Gastroesophageal sphincter (tissue), 4 donors: ENCODE measurements around the gene GLI3. TPM values are rescaled to one million over a fixed set of nuclear protein-coding genes. Genes with fewer than 3 reads are reported as not detected.

Source experiments
- ATAC-seq: fragments of 150-250 bp; one replicate; pipeline ENCODE4 v1.9.1; 2016; ENCODE audit warnings: mild to moderate bottlenecking, moderate library complexity
- H3K27ac ChIP-seq, 4 donors: fragments of 200-600 bp; sonication (generic) in 3 of 4; 1 replicate in 3 of 4; 2 replicates in 1 of 4; pipeline ENCODE4 v1.5.1; 2016 to 2019
- H3K27me3 ChIP-seq: fragments of 200-600 bp; sonication (generic); one replicate; pipeline ENCODE4 v1.5.1; 2019
- H3K36me3 ChIP-seq, 2 donors: fragments of 200-600 bp; sonication (generic); one replicate each; pipeline ENCODE4 v1.5.1; 2019; ENCODE audit warnings: control low read depth in 1 of 2
- H3K4me1 ChIP-seq, 3 donors: fragments of 200-600 bp; sonication (generic); 1 replicate in 2 of 3; 2 replicates in 1 of 3; pipeline ENCODE4 v1.5.1; 2016 to 2019; ENCODE audit warnings: control low read depth in 2 of 3
- H3K4me3 ChIP-seq, 2 donors: fragments of 200-600 bp; sonication (generic); one replicate each; pipeline ENCODE4 v1.5.1; 2019; ENCODE audit warnings: mild to moderate bottlenecking in 1 of 2, moderate library complexity in 1 of 2
- H3K9me3 ChIP-seq, 3 donors: fragments of 200-600 bp; sonication (generic); one replicate each; pipeline ENCODE4 v1.5.1; 2017 to 2019; ENCODE audit warnings: control low read depth in 2 of 3
- CTCF ChIP-seq, 4 experiments: fragments of 200-600 bp in 2 of 4; fragments of 450-650 bp in 2 of 4; sonication (generic) in 1 of 4; IDR thresholded peaks; one replicate each; pipeline ENCODE4 v1.5.1; 2017 to 2019; ENCODE audit warnings: antibody characterized with exemption in 4 of 4, mild to moderate bottlenecking in 2 of 4, moderate library complexity in 2 of 4
- EP300 ChIP-seq: sonication (generic); formaldehyde crosslinking; IDR thresholded peaks from one replicate; pipeline ENCODE4 v1.6.1; 2017; ENCODE audit warnings: antibody characterized with exemption, mild to moderate bottlenecking
- POLR2A ChIP-seq, 2 donors: fragments of 450-650 bp; IDR thresholded peaks; one replicate each; pipeline ENCODE4 v1.6.1; 2017; ENCODE audit warnings: antibody characterized with exemption in 2 of 2, mild to moderate bottlenecking in 2 of 2, moderate library complexity in 1 of 2
- POLR2AphosphoS5 ChIP-seq: sonication (generic); formaldehyde crosslinking; IDR thresholded peaks from one replicate; pipeline ENCODE4 v1.6.1; 2017; ENCODE audit warnings: antibody characterized with exemption
- WGBS, 2 donors: methylation state at CpG; one replicate each; pipeline ENCODE4 v1.1.5; 2018; ENCODE audit warnings: low coverage in 1 of 2; 5-methylcytosine and 5-hydroxymethylcytosine counted together
- total RNA-seq, 4 donors: library from RNA; depleted of rRNA; stranded (reverse); fragments of >200 nt; gene quantifications; one replicate each; pipeline ENCODE4 v1.1.0, GENCODE V29; 2016

GLI3 gene
- total RNA-seq, 4 donors from 2014 or later = 7.3 to 18.2 (median 12.6) TPM

GRCh38 chr7:42082144-42082543 lies 154.9 kb downstream of the GLI3 start:
- TF ChIP-seq EP300 (no peak), POLR2AphosphoS5 (no peak), POLR2A (IDR thresholded peaks at IDR 0.05) (no peak), CTCF (IDR thresholded peaks at IDR 0.05) (no peak)
- WGBS, 2 donors = 48 to 62% methylated on average over 3 to 6 of the region's 8 CpGs

GRCh38 chr7:42081671-42082070 lies 155.3 kb downstream of the GLI3 start:
- H3K27me3 ChIP-seq = no peaks in the 10 kb centered on the region
- no peaks in the 10 kb centered on the region for H3K9me3 ChIP-seq
- TF ChIP-seq CTCF (IDR thresholded peaks at IDR 0.05) (no peak), EP300 (no peak), POLR2AphosphoS5 (no peak), POLR2A (IDR thresholded peaks at IDR 0.05) (no peak)
- H3K4me1 ChIP-seq = peaks cover 0 to 36% (median 6%) of the 10 kb centered on the region in 3 donors
- no peak overlapping the region for H3K4me3 ChIP-seq
- no peak overlapping the region for H3K27ac ChIP-seq
- no peak for ATAC-seq
- WGBS, 2 donors = 55 to 71% methylated on average over 2 of the region's 2 CpGs
- no peaks in the 10 kb centered on the region for H3K36me3 ChIP-seq

More at GRCh38 chr7:42082144-42082543, 154.9 kb downstream of the GLI3 start:
- no peaks in the 10 kb centered on the region for H3K9me3 ChIP-seq
- H3K4me3 ChIP-seq = no peak overlapping the region
- ATAC-seq = no peak
- H3K27ac ChIP-seq = no peak overlapping the region
- H3K4me1 ChIP-seq = peaks cover 0 to 36% (median 3%) of the 10 kb centered on the region in 3 donors
- H3K27me3 ChIP-seq = no peaks in the 10 kb centered on the region
- H3K36me3 ChIP-seq = no peaks in the 10 kb centered on the region

- Histone ChIP-seq H3K36me3 (no peaks in the 10 kb centered on the region), H3K27me3 (no peaks in the 10 kb centered on the region), H3K4me1 (peaks cover 0 to 36% (median 6%) of the 10 kb centered on the region in 3 donors), H3K9me3 (no peaks in the 10 kb centered on the region), H3K4me3 (no peak overlapping the region), H3K27ac (no peak overlapping the region)
- TF ChIP-seq CTCF (IDR thresholded peaks at IDR 0.05) (no peak), POLR2AphosphoS5 (no peak), POLR2A (IDR thresholded peaks at IDR 0.05) (no peak), EP300 (no peak)
- ATAC-seq = no peak
- WGBS, 2 donors = 41 to 49% methylated on average over 5 to 13 of the region's 15 CpGs
These were observed 156.0 kb downstream of the GLI3 start for GRCh38 chr7:42080841-42081586.

GRCh38 chr7:42077271-42078135 lies 159.5 kb downstream of the GLI3 start:
- TF ChIP-seq CTCF (IDR thresholded peaks at IDR 0.05) (no peak), POLR2A (IDR thresholded peaks at IDR 0.05) (no peak), EP300 (no peak), POLR2AphosphoS5 (no peak)
- ATAC-seq = no peak
- no peaks in the 10 kb centered on the region for H3K9me3 ChIP-seq
- H3K36me3 ChIP-seq = peaks cover 0 to 13% of the 10 kb centered on the region in 2 donors
- peaks cover 0 to 28% (median 6%) of the 10 kb centered on the region in 3 donors for H3K4me1 ChIP-seq
- no peak overlapping the region for H3K27ac ChIP-seq
- H3K4me3 ChIP-seq = no peak overlapping the region
- 56 to 87% methylated on average over 5 to 7 of the region's 9 CpGs for WGBS, 2 donors
- no peaks in the 10 kb centered on the region for H3K27me3 ChIP-seq
